HUES48 (cell line): ENCODE results near the gene BTNL8.
"Not testable (repeated sequence)": the region's sequence is repeated elsewhere in the genome, so short reads cannot be mapped to it uniquely, and the experiment has no call there.

ENCODE experiments used
- H3K27ac ChIP-seq: one replicate; pipeline ENCODE4 v1.7.0; 2013; ENCODE audit warnings: low read depth, low read length, inconsistent platforms
- H3K27me3 ChIP-seq: 2 replicates; pipeline ENCODE4 v1.6.1; 2013; ENCODE audit warnings: mild to moderate bottlenecking, low read length; ENCODE audit not compliant: control insufficient read depth, insufficient read depth
- H3K36me3 ChIP-seq: 2 replicates; pipeline ENCODE4 v1.6.1; 2013; ENCODE audit warnings: low read length; ENCODE audit not compliant: control insufficient read depth, insufficient read depth
- H3K4me1 ChIP-seq: 2 replicates; pipeline ENCODE4 v1.6.1; 2013; ENCODE audit warnings: mild to moderate bottlenecking, low read length; ENCODE audit not compliant: control insufficient read depth, insufficient read depth
- H3K4me3 ChIP-seq: 2 replicates; pipeline ENCODE4 v1.5.1; 2013; ENCODE audit warnings: mild to moderate bottlenecking, low read depth, low read length
- H3K9ac ChIP-seq: 2 replicates; pipeline ENCODE4 v1.6.1; 2013; ENCODE audit warnings: mild to moderate bottlenecking, low read depth, low read length, moderate library complexity
- H3K9me3 ChIP-seq: 2 replicates; pipeline ENCODE4 v1.6.1; 2013; ENCODE audit warnings: low read length; ENCODE audit not compliant: control insufficient read depth, insufficient read depth

Gene BTNL8

DNA sequence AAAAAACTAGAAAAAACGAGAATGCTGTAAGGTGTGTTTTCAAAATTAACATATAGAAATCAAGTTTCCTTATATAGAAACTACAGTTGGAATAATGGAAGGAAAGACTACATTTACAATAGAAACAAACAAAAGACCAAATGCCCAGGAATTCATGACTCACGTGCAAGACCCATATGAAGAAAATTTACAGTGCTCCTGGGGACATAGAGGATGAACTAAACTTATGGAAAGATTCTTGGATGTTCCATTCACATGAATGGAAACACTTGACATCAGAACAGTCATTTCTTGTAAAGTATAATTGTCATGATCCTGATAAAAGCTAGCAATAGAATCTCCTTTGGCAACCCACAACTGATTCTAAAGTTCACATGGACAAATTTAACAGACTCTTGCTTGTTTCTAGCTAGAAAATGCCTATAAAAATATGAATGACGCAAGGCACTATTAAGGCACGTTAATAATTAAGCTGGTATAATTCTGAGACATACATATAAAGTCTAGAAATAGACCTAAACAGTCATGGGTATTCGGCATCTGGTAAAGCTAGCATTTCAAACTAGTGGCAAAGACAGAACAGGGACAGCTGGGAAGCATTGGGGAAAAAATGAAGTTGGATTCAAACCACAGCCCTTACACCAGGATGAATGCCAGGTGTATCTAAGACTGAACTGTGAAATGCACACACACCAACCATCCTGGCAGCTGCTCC, 32.8 kb upstream of the BTNL8 start:
- H3K27me3 ChIP-seq: no peaks in the 10 kb centered on the region
- peaks cover 8% of the 10 kb centered on the region for H3K4me1 ChIP-seq
- H3K9ac ChIP-seq: no peak overlapping the region
- no peaks in the 10 kb centered on the region for H3K36me3 ChIP-seq
- no peaks in the 10 kb centered on the region for H3K9me3 ChIP-seq
- no peak overlapping the region for H3K27ac ChIP-seq
- no peak overlapping the region for H3K4me3 ChIP-seq

DNA sequence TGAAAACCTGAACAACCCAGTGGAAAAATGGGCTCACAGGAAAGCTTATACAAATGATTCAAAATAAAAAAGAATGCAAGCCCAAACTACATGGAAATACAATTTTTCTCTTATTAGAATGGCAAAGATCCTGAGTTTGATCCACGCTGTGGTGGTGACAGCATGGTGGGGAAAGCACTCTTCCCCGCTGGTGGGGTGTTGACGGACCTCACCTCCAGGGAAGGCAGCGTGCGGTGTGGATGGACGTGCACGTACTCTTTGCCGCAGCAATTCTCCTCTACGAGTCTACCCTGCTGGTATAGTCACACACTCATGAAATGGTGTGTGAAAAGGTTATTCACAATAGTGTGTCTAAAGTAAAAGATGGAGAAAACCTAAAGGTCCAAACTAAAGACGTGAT, 32.0 kb upstream of the BTNL8 start:
- Histone ChIP-seq H3K4me3 (no peak overlapping the region), H3K4me1 (peaks cover 7% of the 10 kb centered on the region), H3K36me3 (no peaks in the 10 kb centered on the region), H3K27me3 (no peaks in the 10 kb centered on the region), H3K9me3 (no peaks in the 10 kb centered on the region), H3K9ac (no peak overlapping the region), H3K27ac (no peak overlapping the region)

DNA sequence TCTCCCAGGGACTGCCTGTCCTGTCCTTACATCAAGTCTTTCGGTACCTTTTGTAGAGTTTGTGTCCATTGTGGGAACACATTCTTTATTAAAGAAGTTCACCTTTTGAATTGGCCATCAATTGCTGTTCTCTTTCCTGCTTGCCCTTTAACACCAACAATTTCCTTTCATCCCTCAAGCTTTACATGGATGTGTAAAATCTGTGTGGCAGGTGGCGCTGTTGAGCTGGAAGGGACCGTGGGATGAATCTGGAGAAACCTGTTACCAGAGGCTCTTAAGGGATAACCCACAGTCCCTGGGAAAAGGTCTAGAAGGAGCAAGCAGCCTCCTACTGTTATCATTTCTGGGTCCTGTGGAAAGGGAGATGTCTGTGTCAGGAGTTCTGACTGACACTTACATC, 30.0 kb upstream of the BTNL8 start:
- H3K4me1 ChIP-seq: no peaks in the 10 kb centered on the region
- no peak overlapping the region for H3K9ac ChIP-seq
- H3K27ac ChIP-seq: no peak overlapping the region
- no peaks in the 10 kb centered on the region for H3K36me3 ChIP-seq
- H3K27me3 ChIP-seq: no peaks in the 10 kb centered on the region
- no peaks in the 10 kb centered on the region for H3K9me3 ChIP-seq
- no peak overlapping the region for H3K4me3 ChIP-seq

DNA sequence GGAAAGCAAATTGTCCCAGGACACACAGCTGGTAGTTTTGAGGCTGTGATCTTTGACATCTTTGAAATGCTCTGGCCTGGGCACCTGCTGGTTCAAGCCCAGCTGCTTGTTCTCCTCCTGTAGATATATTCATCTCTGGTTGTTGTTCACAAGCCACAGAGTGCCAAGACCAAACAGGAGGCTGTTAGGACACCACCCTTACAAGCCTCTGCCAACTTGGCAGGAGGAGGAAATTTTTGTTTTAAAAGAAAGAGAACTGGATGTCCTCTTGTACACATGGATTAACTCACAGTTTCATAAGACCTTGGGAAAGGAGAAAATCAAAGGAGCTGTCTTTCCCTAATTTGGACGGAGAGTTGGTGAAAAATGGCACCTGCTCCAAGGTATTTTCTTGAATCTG, 29.4 kb upstream of the BTNL8 start:
- Histone ChIP-seq H3K4me3 (no peak overlapping the region), H3K27me3 (no peaks in the 10 kb centered on the region), H3K27ac (no peak overlapping the region), H3K36me3 (no peaks in the 10 kb centered on the region), H3K9ac (no peak overlapping the region), H3K9me3 (no peaks in the 10 kb centered on the region), H3K4me1 (no peaks in the 10 kb centered on the region)

DNA sequence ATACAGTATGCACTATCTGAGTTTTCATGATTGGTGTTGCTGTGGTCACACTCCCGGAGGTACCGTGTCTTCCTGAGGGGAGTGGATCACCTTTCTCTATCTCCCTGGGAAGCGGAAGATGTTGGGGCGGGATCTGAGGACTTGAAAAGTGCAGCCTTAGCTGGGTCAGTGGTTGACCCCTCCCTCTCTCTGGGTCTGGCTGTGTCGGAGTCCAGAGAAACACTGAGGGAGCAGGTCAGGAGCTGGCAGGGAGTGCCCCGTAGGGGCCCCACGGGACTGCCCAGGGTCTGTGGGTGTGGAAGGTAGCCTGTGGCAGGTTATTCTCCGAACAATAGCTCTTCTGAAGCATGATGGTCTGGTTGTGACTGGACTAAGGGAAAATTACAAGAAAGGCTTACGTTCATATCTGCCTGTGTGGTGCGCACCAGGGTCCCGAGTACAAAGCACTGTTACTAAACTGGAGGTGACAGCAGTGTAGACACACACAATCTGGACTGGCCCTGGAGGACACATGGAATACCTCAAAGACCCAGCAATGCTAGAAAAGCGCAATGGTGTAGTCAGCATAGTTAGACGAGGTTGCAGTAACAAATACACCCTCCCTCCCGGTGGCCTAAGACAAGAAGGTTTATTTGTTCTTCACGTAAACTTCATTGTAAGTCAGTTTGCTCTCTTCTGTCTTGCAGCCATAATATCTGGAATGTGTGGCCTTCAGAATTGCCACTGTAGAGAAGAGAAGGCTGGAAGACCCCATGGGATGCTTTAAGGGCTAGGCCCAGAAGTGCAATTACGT, 28.5 kb upstream of the BTNL8 start:
- Histone ChIP-seq H3K27ac (no peak overlapping the region), H3K4me3 (no peak overlapping the region), H3K36me3 (no peaks in the 10 kb centered on the region), H3K9me3 (no peaks in the 10 kb centered on the region), H3K27me3 (no peaks in the 10 kb centered on the region), H3K4me1 (no peaks in the 10 kb centered on the region), H3K9ac (no peak overlapping the region)

DNA sequence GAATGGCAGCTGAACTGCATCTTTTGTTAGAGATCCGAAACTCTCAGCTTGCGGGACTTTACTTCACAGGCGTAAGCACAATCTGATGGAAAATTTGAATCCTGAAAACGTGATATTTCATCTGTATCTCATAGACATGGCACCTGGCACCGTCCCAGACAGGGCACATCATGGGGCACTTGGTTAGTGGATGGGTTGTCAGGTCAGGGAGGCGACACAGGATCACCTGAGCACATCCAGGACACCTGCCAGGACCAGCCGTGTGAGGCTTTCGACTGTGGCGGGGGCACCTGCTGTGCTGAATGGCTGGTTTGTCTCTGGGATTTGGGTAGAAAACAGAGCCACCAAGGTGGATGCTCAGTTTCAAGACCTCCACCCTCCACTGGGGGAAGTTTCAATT, 26.5 kb upstream of the BTNL8 start:
- Histone ChIP-seq H3K4me3 (no peak overlapping the region), H3K27me3 (no peaks in the 10 kb centered on the region), H3K36me3 (no peaks in the 10 kb centered on the region), H3K27ac (no peak overlapping the region), H3K9ac (no peak overlapping the region), H3K9me3 (no peaks in the 10 kb centered on the region), H3K4me1 (no peaks in the 10 kb centered on the region)

DNA sequence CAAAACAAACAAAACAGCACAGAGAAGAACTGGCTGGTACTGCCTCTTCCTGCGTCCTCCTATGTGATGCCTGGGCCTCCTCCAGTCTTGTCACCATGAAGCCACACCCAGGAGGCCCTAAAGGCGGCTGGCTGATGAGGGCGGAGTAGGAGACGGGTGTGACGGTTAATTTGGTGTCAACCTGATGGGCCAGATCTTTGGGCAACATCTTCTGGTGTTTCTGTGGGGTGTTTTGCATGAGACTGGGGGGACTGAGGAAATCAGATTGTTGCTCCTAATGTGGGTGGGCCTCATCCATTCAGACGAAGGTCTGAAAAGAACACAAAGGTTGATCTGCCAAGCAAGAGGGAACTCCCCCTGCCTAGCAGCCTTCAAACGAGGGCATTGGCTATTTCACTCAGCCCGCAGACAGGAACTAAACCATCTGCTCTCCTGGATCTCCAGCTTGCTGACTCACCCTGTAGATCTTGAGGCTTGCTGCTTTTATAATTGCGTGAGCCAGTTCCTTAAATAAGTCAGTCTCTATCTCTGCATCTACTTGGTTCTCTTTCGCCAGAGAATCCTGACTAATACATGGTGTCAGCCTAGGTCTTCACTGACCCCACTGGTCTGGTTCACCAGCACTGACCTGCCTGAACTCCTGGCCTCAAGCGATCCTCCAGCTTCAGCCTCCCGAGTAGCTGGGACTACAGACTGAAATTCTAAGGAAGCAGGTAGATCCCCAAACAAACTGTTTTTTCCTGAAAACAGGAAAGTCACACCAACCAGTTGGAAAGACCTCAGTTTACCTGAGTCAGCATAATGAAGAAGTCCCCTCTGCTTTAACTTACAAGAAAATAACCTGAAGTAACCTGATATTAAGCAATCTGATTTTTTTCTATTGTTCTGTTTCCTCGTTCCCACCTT, 25.1 kb upstream of the BTNL8 start:
- Histone ChIP-seq H3K4me3 (no peak overlapping the region), H3K36me3 (no peaks in the 10 kb centered on the region), H3K27me3 (no peaks in the 10 kb centered on the region), H3K4me1 (no peaks in the 10 kb centered on the region), H3K9me3 (no peaks in the 10 kb centered on the region), H3K27ac (no peak overlapping the region), H3K9ac (no peak overlapping the region)

DNA sequence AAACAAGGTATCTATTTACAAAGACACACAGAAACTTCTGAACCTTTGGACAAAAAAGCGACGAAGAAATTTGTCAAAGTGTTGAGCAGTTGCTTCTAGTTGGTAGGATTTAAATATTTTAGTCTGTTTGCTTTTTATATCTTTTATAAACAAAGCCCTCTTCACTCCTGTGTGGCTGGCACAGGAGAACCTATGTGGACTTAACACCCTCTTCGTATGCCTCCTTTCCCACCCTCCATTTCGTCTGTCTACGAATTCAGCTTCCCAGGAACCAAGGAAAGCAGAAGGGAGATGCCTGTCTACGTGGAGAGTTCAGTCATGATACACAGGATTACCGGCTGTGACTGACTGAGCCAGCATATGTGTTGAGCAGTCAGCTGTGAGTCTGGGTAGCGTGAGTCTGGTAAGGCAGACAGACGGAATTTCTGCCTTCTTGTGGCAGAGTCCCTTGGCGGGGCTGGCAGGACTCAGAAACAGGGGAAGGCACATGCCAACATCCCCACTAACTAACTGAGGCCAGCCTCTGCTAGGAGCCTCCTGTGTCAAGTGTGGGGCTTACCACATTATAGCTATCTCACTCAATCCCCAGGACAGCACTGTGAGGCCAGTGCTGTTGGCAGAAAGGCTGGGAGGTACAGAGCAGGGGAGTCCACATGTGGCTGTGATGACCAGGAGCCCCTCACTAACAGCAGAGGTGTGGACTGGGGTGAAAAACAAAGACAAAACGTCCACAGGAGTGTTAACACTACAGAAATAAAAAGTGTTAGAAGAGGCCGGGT, 24.0 kb upstream of the BTNL8 start:
- Histone ChIP-seq H3K36me3 (no peaks in the 10 kb centered on the region), H3K4me1 (no peaks in the 10 kb centered on the region), H3K27ac (no peak overlapping the region), H3K27me3 (no peaks in the 10 kb centered on the region), H3K9me3 (no peaks in the 10 kb centered on the region), H3K4me3 (no peak overlapping the region), H3K9ac (no peak overlapping the region)

DNA sequence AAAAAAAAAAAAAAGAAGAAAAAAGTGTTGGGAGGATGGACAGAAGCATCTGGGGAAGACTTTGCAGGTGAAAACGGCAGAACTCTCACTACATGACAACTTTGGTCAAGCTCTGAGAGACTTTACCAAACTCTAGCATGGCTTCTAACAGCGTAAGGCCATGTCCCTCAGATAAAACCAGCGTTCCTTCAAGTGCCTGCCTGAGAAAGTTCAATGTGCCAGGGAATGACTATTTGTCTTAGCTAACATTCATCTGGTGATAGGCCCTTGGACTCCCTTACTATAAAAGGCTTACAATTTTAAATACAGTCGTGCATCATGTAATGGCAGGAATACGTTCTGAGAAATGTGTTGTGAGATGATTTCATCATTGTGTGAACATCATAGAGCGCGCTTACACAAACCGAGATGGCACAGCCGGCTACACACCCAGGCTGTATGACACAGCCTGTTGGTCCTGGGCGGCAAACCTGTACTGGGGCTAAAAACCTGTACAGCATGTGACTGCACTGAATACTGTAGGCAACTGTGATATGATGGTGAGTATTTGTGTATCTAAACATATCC, 23.0 kb upstream of the BTNL8 start:
- no peaks in the 10 kb centered on the region for H3K36me3 ChIP-seq
- H3K4me1 ChIP-seq: no peaks in the 10 kb centered on the region
- no peak overlapping the region for H3K4me3 ChIP-seq

DNA sequence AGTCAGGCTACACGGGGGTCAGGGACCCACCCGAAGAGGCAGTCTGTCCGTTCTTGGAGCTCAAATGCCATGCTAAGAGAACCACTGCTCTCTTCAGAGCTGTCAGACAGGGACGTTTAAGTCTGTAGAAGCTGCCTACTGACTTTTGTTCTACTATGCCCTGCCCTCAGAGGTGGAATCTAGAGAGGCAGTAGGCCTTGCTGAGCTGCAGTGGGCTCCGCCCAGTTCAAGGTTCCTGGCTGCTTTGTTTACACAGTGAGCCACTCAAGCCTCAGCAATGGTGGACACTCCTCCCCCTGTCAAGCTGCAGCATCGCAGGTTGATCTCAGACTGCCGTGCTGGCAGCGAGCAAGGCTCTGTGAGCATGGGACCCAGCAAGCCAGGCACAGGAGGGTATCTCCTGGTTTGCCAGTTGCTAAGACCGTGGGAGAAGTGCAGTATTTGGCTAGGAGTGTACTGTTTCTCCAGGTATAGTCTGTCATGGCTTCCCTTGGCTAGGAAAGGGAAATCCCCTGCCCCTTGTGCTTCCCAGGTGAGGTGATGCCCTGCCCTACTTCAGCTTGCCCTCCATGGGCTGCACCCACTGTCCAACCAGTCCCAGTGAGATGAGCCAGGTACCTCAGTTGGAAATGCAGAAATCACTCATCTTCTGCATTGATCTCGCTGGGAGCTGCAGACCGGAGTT, 13.0 kb upstream of the BTNL8 start:
- not testable (repeated sequence) for H3K4me3 ChIP-seq, H3K4me1 ChIP-seq, H3K36me3 ChIP-seq, H3K9ac ChIP-seq, H3K27ac ChIP-seq, H3K27me3 ChIP-seq
- H3K9me3 ChIP-seq: peaks cover 11% of the 10 kb centered on the region

More for the DNA sequence above, 23.0 kb upstream of the BTNL8 start:
- Histone ChIP-seq H3K27me3 (no peaks in the 10 kb centered on the region), H3K9ac (no peak overlapping the region), H3K27ac (no peak overlapping the region), H3K9me3 (no peaks in the 10 kb centered on the region)
